ENCODE data around the gene BUB3.
"Not testable (repeated sequence)": the region's sequence is repeated elsewhere in the genome, so short reads cannot be mapped to it uniquely, and the experiment has no call there.

The BUB3 gene

GRCh38 chr10:123165445-123166072, 11.4 kb downstream of the BUB3 start:
- H3K4me3 ChIP-seq (ENCODE audit: low read depth, low read length, poor library complexity, severe bottlenecking), result no peak overlapping the region
- no peak overlapping the region for H3K4me2 ChIP-seq (ENCODE audit: low read length)
- peaks cover 3% of the 10 kb centered on the region for H3K4me1 ChIP-seq (ENCODE audit: insufficient read depth, low read length, severe bottlenecking)
- H3K9me2 ChIP-seq (ENCODE audit: low read depth, low read length), result no peaks in the 10 kb centered on the region
- no peaks in the 10 kb centered on the region for H4K20me1 ChIP-seq (ENCODE audit: insufficient read depth, low read length)
- no peak overlapping the region for H2AFZ ChIP-seq (ENCODE audit: low read length)
- 0 out of 2 replicates have a peak, but pooled peaks cover 8% of the 10 kb centered on the region for H3K79me2 ChIP-seq (ENCODE audit: insufficient read depth, low read length)
- H3K27me3 ChIP-seq (ENCODE audit: insufficient read depth, low read length), result no peaks in the 10 kb centered on the region
- TF ChIP-seq CTCF (IDR thresholded peaks at IDR 0.05; ENCODE audit: low read length), result no peak; the same call in 1 of the 2 replicates
- TF ChIP-seq EZH2 (IDR thresholded peaks at IDR 0.05; ENCODE audit: borderline replicate concordance, low read length), result no peak
- H3K27ac ChIP-seq (ENCODE audit: low read depth, low read length, poor library complexity, severe bottlenecking), result no peak overlapping the region
- H3F3A ChIP-seq (ENCODE audit: insufficient read depth, low read length), result no peaks in the 10 kb centered on the region
- no peak overlapping the region for H3K9ac ChIP-seq (ENCODE audit: low read length)
- H3K36me3 ChIP-seq (ENCODE audit: insufficient read depth, low read length), result peaks cover 94% of the 10 kb centered on the region
- H3K9me3 ChIP-seq (ENCODE audit: low read length), result no peaks in the 10 kb centered on the region

DNA sequence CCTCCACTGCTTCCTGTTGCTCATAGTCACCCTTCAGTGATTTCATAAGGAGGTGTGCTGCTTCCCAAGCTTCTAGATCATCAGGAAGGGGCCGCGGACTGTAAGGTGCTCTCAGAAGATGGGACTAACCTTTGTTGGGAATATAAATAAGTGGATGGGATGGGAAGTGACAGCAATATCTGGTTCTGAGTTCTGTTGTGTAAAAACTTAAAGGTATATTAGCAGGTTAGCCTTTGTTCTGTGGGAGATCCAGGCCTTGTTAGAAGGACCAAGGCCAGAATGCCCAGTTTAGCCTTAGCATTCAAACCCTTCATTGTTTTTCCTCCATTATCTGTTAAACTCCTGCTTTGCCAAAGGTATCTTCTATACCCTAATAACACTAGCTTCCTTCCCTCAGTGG, 12.4 kb downstream of the BUB3 start:
- H3K9me3 ChIP-seq (ENCODE audit: low read length), result no peaks in the 10 kb centered on the region
- no peaks in the 10 kb centered on the region for H4K20me1 ChIP-seq (ENCODE audit: insufficient read depth, low read length)
- 0 out of 2 replicates have a peak, but pooled peaks cover 8% of the 10 kb centered on the region for H3K79me2 ChIP-seq (ENCODE audit: insufficient read depth, low read length)
- H3K4me1 ChIP-seq (ENCODE audit: insufficient read depth, low read length, severe bottlenecking), result no peaks in the 10 kb centered on the region
- no peaks in the 10 kb centered on the region for H3F3A ChIP-seq (ENCODE audit: insufficient read depth, low read length)
- H3K9me2 ChIP-seq (ENCODE audit: low read depth, low read length), result no peaks in the 10 kb centered on the region
- no peak overlapping the region for H3K4me2 ChIP-seq (ENCODE audit: low read length)
- peaks cover 87% of the 10 kb centered on the region for H3K36me3 ChIP-seq (ENCODE audit: insufficient read depth, low read length)
- no peak overlapping the region for H3K27ac ChIP-seq (ENCODE audit: low read depth, low read length, poor library complexity, severe bottlenecking)
- H3K9ac ChIP-seq (ENCODE audit: low read length), result no peak overlapping the region
- TF ChIP-seq EZH2 (IDR thresholded peaks at IDR 0.05; ENCODE audit: borderline replicate concordance, low read length) (no peak), CTCF (IDR thresholded peaks at IDR 0.05; ENCODE audit: low read length) (no peak)
- no peaks in the 10 kb centered on the region for H3K27me3 ChIP-seq (ENCODE audit: insufficient read depth, low read length)
- H2AFZ ChIP-seq (ENCODE audit: low read length), result no peak overlapping the region
- no peak overlapping the region for H3K4me3 ChIP-seq (ENCODE audit: low read depth, low read length, poor library complexity, severe bottlenecking)

DNA sequence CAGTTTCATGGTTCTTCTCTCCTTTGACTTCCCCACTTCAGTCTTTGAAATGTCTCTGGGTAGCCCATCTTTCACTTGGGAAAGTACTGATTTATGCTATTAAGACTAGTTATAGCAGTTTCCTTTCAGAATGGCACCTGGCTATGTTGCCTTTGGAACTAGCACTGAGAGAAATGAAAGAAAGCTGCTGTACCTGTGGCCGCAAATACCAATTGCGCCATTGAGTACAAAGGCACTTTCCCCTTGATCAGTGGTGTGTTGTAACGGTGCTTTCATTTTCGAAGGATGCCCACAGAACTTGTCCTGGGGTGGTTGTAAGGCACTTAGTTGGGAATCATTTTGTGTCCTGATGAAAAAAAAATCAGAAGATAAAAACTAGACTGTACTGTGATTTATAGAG, 16.8 kb downstream of the BUB3 start:
- no peak overlapping the region for H3K27ac ChIP-seq (ENCODE audit: low read depth, low read length, poor library complexity, severe bottlenecking)
- no peak overlapping the region for H3K9ac ChIP-seq (ENCODE audit: low read length)
- H3K4me1 ChIP-seq (ENCODE audit: insufficient read depth, low read length, severe bottlenecking), result no peaks in the 10 kb centered on the region
- no peaks in the 10 kb centered on the region for H3K27me3 ChIP-seq (ENCODE audit: insufficient read depth, low read length)
- no peaks in the 10 kb centered on the region for H3K9me2 ChIP-seq (ENCODE audit: low read depth, low read length)
- H3K4me2 ChIP-seq (ENCODE audit: low read length), result no peak overlapping the region
- H3F3A ChIP-seq (ENCODE audit: insufficient read depth, low read length), result no peaks in the 10 kb centered on the region; the same call in 1 of the 2 replicates
- no peak overlapping the region for H2AFZ ChIP-seq (ENCODE audit: low read length)
- no peaks in the 10 kb centered on the region for H3K9me3 ChIP-seq (ENCODE audit: low read length)
- H3K36me3 ChIP-seq (ENCODE audit: insufficient read depth, low read length), result peaks cover 67% of the 10 kb centered on the region
- TF ChIP-seq EZH2 (IDR thresholded peaks at IDR 0.05; ENCODE audit: borderline replicate concordance, low read length) (no peak), CTCF (IDR thresholded peaks at IDR 0.05; ENCODE audit: low read length) (no peak)
- H3K4me3 ChIP-seq (ENCODE audit: low read depth, low read length, poor library complexity, severe bottlenecking), result no peak overlapping the region
- no peaks in the 10 kb centered on the region for H4K20me1 ChIP-seq (ENCODE audit: insufficient read depth, low read length)
- H3K79me2 ChIP-seq (ENCODE audit: insufficient read depth, low read length), result no peaks in the 10 kb centered on the region

DNA sequence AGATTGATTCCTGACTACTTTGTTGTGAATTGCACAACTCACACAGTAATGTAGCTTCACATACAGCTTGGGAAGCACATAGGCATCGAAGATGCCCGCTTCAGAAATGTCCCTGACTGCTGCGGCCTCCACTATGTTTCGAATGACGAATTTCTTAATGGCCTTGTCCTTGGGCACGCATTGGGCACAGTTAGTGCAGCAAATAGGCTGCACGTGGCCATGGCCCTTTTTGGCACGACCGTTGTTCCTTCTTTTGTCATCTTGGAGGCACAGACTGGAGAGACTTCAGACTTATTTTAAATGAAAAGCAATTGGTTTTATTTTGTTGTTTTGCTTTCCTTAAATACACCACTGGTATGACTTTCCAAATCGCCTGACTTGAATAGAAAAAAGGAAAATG, 17.4 kb downstream of the BUB3 start:
- not testable (repeated sequence) for H3F3A ChIP-seq (ENCODE audit: insufficient read depth, low read length); H4K20me1 ChIP-seq (ENCODE audit: insufficient read depth, low read length); H3K79me2 ChIP-seq (ENCODE audit: insufficient read depth, low read length); H3K9ac ChIP-seq (ENCODE audit: low read length); H3K4me1 ChIP-seq (ENCODE audit: insufficient read depth, low read length, severe bottlenecking); H3K9me3 ChIP-seq (ENCODE audit: low read length); H3K4me2 ChIP-seq (ENCODE audit: low read length); H3K27ac ChIP-seq (ENCODE audit: low read depth, low read length, poor library complexity, severe bottlenecking); H3K27me3 ChIP-seq (ENCODE audit: insufficient read depth, low read length); H3K9me2 ChIP-seq (ENCODE audit: low read depth, low read length); H2AFZ ChIP-seq (ENCODE audit: low read length); H3K4me3 ChIP-seq (ENCODE audit: low read depth, low read length, poor library complexity, severe bottlenecking)
- H3K36me3 ChIP-seq (ENCODE audit: insufficient read depth, low read length), result peaks cover 66% of the 10 kb centered on the region
